HepG2 (cell line): Measurements from ENCODE around the gene WASHC4. TPM values are rescaled to one million over a fixed set of nuclear protein-coding genes. Genes with fewer than 3 reads are reported as not detected.

ENCODE experiments used
- ATAC-seq: fragments of 200-7000 bp; cut with Tn5 transposase; 3 replicates; pipeline ENCODE4 v1.9.1; 2020; ENCODE audit warnings: mild to moderate bottlenecking, moderate library complexity
- BruUV-seq: library from RNA; stranded (reverse); fragments of 400-500 nt; replicated peaks from 2 replicates; lab custom pipeline; 2021; lab: Mats Ljungman, UMichigan
- CTCF ChIA-PET: fragments of 300-600 bp; formaldehyde crosslinking; extraction: SDS; loops from one replicate; lab custom pipeline; 2021; ENCODE audit warnings: low total read pairs, inconsistent platforms, low intra/inter-chr PET ratio; lab: Yijun Ruan, JAX
- POLR2A ChIA-PET: fragments of 350-600 bp; sonication (Branson Sonifier 250); formaldehyde crosslinking; loops from one replicate; lab custom pipeline; 2020; ENCODE audit warnings: antibody characterized with exemption, inconsistent platforms; lab: Yijun Ruan, JAX
- DNase-seq: peaks from one replicate; pipeline ENCODE4 v3.0.0-alpha.2; 2015; ENCODE audit warnings: low spot score
- FAIRE-seq: peaks from 3 replicates; lab custom pipeline; 2011; peaks lifted over from hg19 to GRCh38; lab: Jason Lieb, UNC
- H2AFZ ChIP-seq: one replicate; pipeline ENCODE4 v1.6.1; 2011; ENCODE audit warnings: low read length, inconsistent platforms
- H3K27ac ChIP-seq: fragments of 300-600 bp; 3 replicates; pipeline ENCODE4 v1.8.0; 2011; ENCODE audit warnings: mixed run types, mild to moderate bottlenecking, mixed read lengths, low read length, inconsistent platforms; ENCODE audit not compliant: insufficient read depth; ENCODE audit errors: extremely low read length
- H3K27me3 ChIP-seq, 2 experiments: fragments of 200-600 bp in 1 of 2; 2 replicates in 1 of 2; 3 replicates in 1 of 2; pipeline versions ENCODE4 v1.6.0 to v1.8.0; 2011; ENCODE audit warnings: low read length in 2 of 2, mild to moderate bottlenecking in 2 of 2, moderate library complexity in 2 of 2, inconsistent platforms in 1 of 2; ENCODE audit not compliant: insufficient read depth in 2 of 2, control insufficient read depth in 1 of 2
- H3K36me3 ChIP-seq, 2 experiments: fragments of 200-600 bp in 1 of 2; replicated peaks in 1 of 2; 2 replicates in 1 of 2; 3 replicates in 1 of 2; pipeline versions ENCODE4 v1.5.1 to v1.8.0; 2011; ENCODE audit warnings: low read length in 2 of 2, inconsistent platforms in 1 of 2; ENCODE audit not compliant: insufficient read depth in 2 of 2, control insufficient read depth in 1 of 2
- H3K4me1 ChIP-seq: 2 replicates; pipeline ENCODE4 v1.5.1; 2012; ENCODE audit warnings: low read length, inconsistent platforms; ENCODE audit not compliant: insufficient read depth
- H3K4me2 ChIP-seq: 2 replicates; pipeline ENCODE4 v1.6.0; 2011; ENCODE audit warnings: low read depth, low read length, inconsistent platforms
- H3K4me3 ChIP-seq, 3 experiments: fragments of 200-600 bp in 1 of 3; sonication (generic), shearing (Covaris generic) in 1 of 3; replicated peaks in 1 of 3; 2 replicates each; pipeline ENCODE4 v1.5.1; 2011 to 2016; ENCODE audit warnings: low read length in 3 of 3, inconsistent platforms in 2 of 3, low read depth in 2 of 3, mild to moderate bottlenecking in 2 of 3, control low read depth in 1 of 3, mixed read lengths in 1 of 3; ENCODE audit not compliant: insufficient read depth in 1 of 3
- H3K79me2 ChIP-seq: one replicate; pipeline ENCODE4 v1.6.1; 2011; ENCODE audit warnings: low read length, inconsistent platforms; ENCODE audit not compliant: insufficient read depth
- H3K9ac ChIP-seq: 2 replicates; pipeline ENCODE4 v1.6.0; 2011; ENCODE audit warnings: mild to moderate bottlenecking, low read depth, low read length, inconsistent platforms; ENCODE audit not compliant: insufficient read depth
- H3K9me3 ChIP-seq: 2 replicates; pipeline ENCODE4 v1.5.1; 2012; ENCODE audit warnings: mild to moderate bottlenecking, low read length
- H4K20me1 ChIP-seq: 2 replicates; pipeline ENCODE4 v1.6.0; 2011; ENCODE audit warnings: inconsistent platforms, mild to moderate bottlenecking, low read length, moderate library complexity; ENCODE audit not compliant: insufficient read depth
- DMAP1 ChIP-seq: IDR thresholded peaks from 2 replicates; pipeline ENCODE4 v1.6.1; 2016
- HHEX ChIP-seq: IDR thresholded peaks from 2 replicates; pipeline ENCODE4 v1.6.1; 2016; ENCODE audit warnings: control low read depth
- POLR2A ChIP-seq, 2 experiments: IDR thresholded peaks; 2 replicates each; pipeline ENCODE4 v1.6.1; 2011; ENCODE audit warnings: low read depth in 2 of 2, low read length in 2 of 2, mild to moderate bottlenecking in 1 of 2, moderate library complexity in 1 of 2; ENCODE audit not compliant: insufficient read depth in 1 of 2
- SMARCE1 ChIP-seq: fragments of 450-650 bp; IDR thresholded peaks from 2 replicates; pipeline ENCODE4 v1.6.1; 2017; ENCODE audit warnings: borderline replicate concordance
- STAG1 ChIP-seq: sonication (generic); formaldehyde crosslinking; IDR thresholded peaks from 2 replicates; pipeline ENCODE4 v1.4.0; 2020; ENCODE audit warnings: missing genetic modification reagents
- TOE1 ChIP-seq: sonication (generic); formaldehyde crosslinking; IDR thresholded peaks from 2 replicates; pipeline ENCODE4 v1.4.0; 2020; ENCODE audit warnings: mild to moderate bottlenecking, missing genetic modification reagents
- YY1 ChIP-seq: IDR thresholded peaks from 2 replicates; pipeline ENCODE4 v1.6.1; 2011; ENCODE audit warnings: low read length, low read depth, moderate library complexity, mild to moderate bottlenecking; ENCODE audit not compliant: insufficient read depth, insufficient replicate concordance
- ZBTB38 ChIP-seq: sonication (generic); formaldehyde crosslinking; IDR thresholded peaks from 2 replicates; pipeline ENCODE4 v1.5.1; 2020; ENCODE audit warnings: mild to moderate bottlenecking, missing genetic modification reagents
- ZMYM3 ChIP-seq: sonication (generic); formaldehyde crosslinking; IDR thresholded peaks from 2 replicates; pipeline ENCODE4 v1.5.1; 2020; ENCODE audit warnings: mild to moderate bottlenecking, missing genetic modification reagents
- ZNF431 ChIP-seq: sonication (generic); formaldehyde crosslinking; IDR thresholded peaks from 2 replicates; pipeline ENCODE4 v1.9.0; 2022; ENCODE audit warnings: missing genetic modification reagents, low read depth, mild to moderate bottlenecking, borderline replicate concordance
- ZNF776 ChIP-seq: sonication (generic); formaldehyde crosslinking; IDR thresholded peaks from 2 replicates; pipeline ENCODE4 v1.4.0; 2020; ENCODE audit warnings: mild to moderate bottlenecking, missing genetic modification reagents
- ZNF879 ChIP-seq: sonication (generic); formaldehyde crosslinking; IDR thresholded peaks from 2 replicates; pipeline ENCODE4 v1.8.1; 2023; ENCODE audit warnings: missing genetic modification reagents
- WGBS: methylation state at CpG from one replicate; pipeline ENCODE4 v1.1.6; 2017; ENCODE audit warnings: low lambda C conversion rate; 5-methylcytosine and 5-hydroxymethylcytosine counted together
- in situ Hi-C: cut with HindIII; loops from 2 replicates; pipeline ENCODE4 v1.10.0; 2017; ENCODE audit warnings: low pct_unique_long_range_greater_than_20kb; ENCODE audit not compliant: extremely low pct_ligation_motif_present
- intact Hi-C: fragments of 100-400 bp; cut with micrococcal nuclease; formaldehyde crosslinking; loops from one replicate; pipeline ENCODE4 v1.10.0; 2022; ENCODE audit not compliant: unreplicated experiment
- polyA plus RNA-seq, 8 experiments: library from polyadenylated mRNA; depleted of rRNA in 3 of 8; stranded (reverse) in 7 of 8; unstranded in 1 of 8; fragments of >200 nt; fragmentation: Illumina TruSeq in 4 of 8; extraction: Trizol in 4 of 8; gene quantifications; 2 replicates each; pipeline versions ENCODE4 v1.2.1 to v1.2.3, GENCODE V29; 2011 to 2016; ENCODE audit warnings: low read depth in 4 of 8, missing spikeins in 1 of 8, mixed read lengths in 1 of 8; ENCODE audit not compliant: insufficient read depth in 1 of 8
- total RNA-seq, 5 experiments: library from RNA; depleted of rRNA; stranded (reverse); fragments of >200 nt; fragmentation: Illumina TruSeq; extraction: Trizol; gene quantifications; 2 replicates each; pipeline ENCODE4 v1.2.3, GENCODE V29; 2016; ENCODE audit warnings: low read depth in 1 of 5
- TF ChIP-seq, protein P1 (sequence below): sonication (generic); formaldehyde crosslinking; IDR thresholded peaks from 2 replicates; pipeline ENCODE4 v1.4.0; 2020; ENCODE audit warnings: mild to moderate bottlenecking, low read depth, missing genetic modification reagents
- TF ChIP-seq, protein P2 (sequence below): sonication (generic); formaldehyde crosslinking; IDR thresholded peaks from 2 replicates; pipeline ENCODE4 v1.8.1; 2023; ENCODE audit warnings: missing genetic modification reagents, mild to moderate bottlenecking, borderline replicate concordance
- TF ChIP-seq, protein P3 (sequence below): sonication (generic); formaldehyde crosslinking; conservative IDR thresholded peaks from 2 replicates; pipeline ENCODE4 v1.4.0; 2020; ENCODE audit warnings: missing genetic modification reagents

Gene WASHC4
- total and polyA plus RNA-seq, 2 of the 13 experiments (the other 11 are each of a cell fraction or from before 2014, with no cell fraction given): 21.0 to 36.3 TPM

DNA sequence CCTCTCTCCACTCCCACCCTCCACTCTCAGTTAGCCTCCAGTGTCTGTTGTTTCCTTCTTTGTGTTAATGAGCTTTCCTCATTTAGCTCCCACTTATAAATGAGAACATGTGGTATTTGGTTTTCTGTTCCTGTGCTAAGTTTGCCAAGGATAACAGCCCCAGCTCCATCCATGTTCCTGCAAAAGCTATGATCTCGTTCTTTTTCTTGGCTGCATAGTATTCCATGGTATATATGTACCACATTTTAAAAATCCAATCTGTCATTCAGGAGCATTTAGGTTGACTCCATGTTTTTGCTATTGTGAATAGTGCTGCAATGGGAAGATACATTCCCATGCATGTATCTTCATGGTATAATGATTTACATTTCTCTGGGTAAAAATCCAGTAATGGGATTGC is 2.8 kb upstream of the WASHC4 start:
- in situ Hi-C loops: no loop called here
- ChIA-PET POLR2A (no interaction called here), CTCF (no interaction called here)
- H3K27me3 ChIP-seq: no peaks in the 10 kb centered on the region; a peak in 1 of 5 replicates
- H3K4me2 ChIP-seq: no peak overlapping the region
- no peak overlapping the region for H2AFZ ChIP-seq
- H3K27ac ChIP-seq: no peak overlapping the region
- H3K4me3 ChIP-seq: no peak overlapping the region
- no peaks in the 10 kb centered on the region for H3K9me3 ChIP-seq
- peaks cover 36% of the 10 kb centered on the region for H3K4me1 ChIP-seq
- no peak for FAIRE-seq
- 0% methylated on average over 1 of the region's 1 CpG for WGBS
- H3K9ac ChIP-seq: no peak overlapping the region
- peaks cover 7% of the 10 kb centered on the region; the same call in 1 of the 2 replicates for H4K20me1 ChIP-seq
- no peak for DNase-seq
- H3K36me3 ChIP-seq: no peaks in the 10 kb centered on the region
- 0 out of 2 replicates have a peak, but pooled peaks have one; percentile 27 for TF ChIP-seq ZMYM3 (CRISPR knock-in tag)
- TF ChIP-seq ZBTB38: no peak
- TF ChIP-seq, all 625 proteins: peak for 1
- intact Hi-C loops: no loop called here
- no TSS peak for BruUV-seq
- ATAC-seq: no peak
- peaks cover 18% of the 10 kb centered on the region for H3K79me2 ChIP-seq

DNA sequence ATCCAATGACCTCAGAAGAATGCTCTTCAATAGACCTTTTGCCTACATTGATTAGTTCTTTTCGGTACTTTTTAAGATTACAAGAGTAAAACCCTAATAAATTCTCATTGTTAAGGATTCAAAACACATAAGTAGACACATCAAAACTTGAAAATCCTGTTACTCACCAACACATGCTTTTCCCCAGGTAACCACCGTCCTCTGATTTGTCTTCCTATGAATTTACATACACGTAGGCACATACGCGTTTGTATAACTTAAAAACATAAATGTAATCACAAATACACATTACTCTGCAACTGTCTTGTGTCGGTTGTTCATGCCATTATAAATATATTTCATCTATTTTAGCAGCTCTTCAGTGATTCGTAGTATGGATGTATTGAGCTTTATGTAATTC is 910 bp upstream of the WASHC4 start:
- FAIRE-seq (no peak), ATAC-seq (no peak), DNase-seq (no peak)
- ChIA-PET POLR2A (interaction anchor here (1.9 to 2.3 kb wide), 3 partner anchors 10 to 968 kb away, joined by 5 to 7 read pairs (median 5); partner anchors contain the start of gene NFYB), CTCF (no interaction called here)
- Histone ChIP-seq H3K79me2 (peaks cover 36% of the 10 kb centered on the region), H3K4me1 (peaks cover 40% of the 10 kb centered on the region), H3K27ac (no peak overlapping the region), H4K20me1 (peaks cover 18% of the 10 kb centered on the region; the same call in 1 of the 2 replicates), H3K9me3 (no peaks in the 10 kb centered on the region), H3K36me3 (no peaks in the 10 kb centered on the region), H3K27me3 (no peaks in the 10 kb centered on the region; a peak in 1 of 5 replicates), H2AFZ (peak overlapping the region; percentile 97), H3K9ac (peak overlapping the region; percentile 76; the same call in 1 of the 2 replicates), H3K4me2 (peak overlapping the region; percentile 83), H3K4me3 (peak overlapping the region; percentile 93 to 98 (median 97); a peak in 5 of 6 replicates)
- TF ChIP-seq DMAP1: no peak
- TF ChIP-seq, protein P1, sequence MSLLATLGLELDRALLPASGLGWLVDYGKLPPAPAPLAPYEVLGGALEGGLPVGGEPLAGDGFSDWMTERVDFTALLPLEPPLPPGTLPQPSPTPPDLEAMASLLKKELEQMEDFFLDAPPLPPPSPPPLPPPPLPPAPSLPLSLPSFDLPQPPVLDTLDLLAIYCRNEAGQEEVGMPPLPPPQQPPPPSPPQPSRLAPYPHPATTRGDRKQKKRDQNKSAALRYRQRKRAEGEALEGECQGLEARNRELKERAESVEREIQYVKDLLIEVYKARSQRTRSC (CRISPR knock-in tag): no peak
- TF ChIP-seq ZNF431 (CRISPR knock-in tag): no peak
- TF ChIP-seq, protein P2, sequence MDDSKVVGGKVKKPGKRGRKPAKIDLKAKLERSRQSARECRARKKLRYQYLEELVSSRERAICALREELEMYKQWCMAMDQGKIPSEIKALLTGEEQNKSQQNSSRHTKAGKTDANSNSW (CRISPR knock-in tag): no peak
- no peak for TF ChIP-seq POLR2A (IDR thresholded peaks at IDR 0.05; ENCODE audit: insufficient read depth in 1 of 2, low read depth in 2 of 2, low read length in 2 of 2)
- no peak for TF ChIP-seq SMARCE1
- TF ChIP-seq STAG1 (CRISPR knock-in tag): no peak
- TF ChIP-seq ZNF776 (CRISPR knock-in tag): no peak
- no peak for TF ChIP-seq ZNF879 (CRISPR knock-in tag)
- no peak for TF ChIP-seq HHEX (CRISPR knock-in tag)
- TF ChIP-seq, protein P3, sequence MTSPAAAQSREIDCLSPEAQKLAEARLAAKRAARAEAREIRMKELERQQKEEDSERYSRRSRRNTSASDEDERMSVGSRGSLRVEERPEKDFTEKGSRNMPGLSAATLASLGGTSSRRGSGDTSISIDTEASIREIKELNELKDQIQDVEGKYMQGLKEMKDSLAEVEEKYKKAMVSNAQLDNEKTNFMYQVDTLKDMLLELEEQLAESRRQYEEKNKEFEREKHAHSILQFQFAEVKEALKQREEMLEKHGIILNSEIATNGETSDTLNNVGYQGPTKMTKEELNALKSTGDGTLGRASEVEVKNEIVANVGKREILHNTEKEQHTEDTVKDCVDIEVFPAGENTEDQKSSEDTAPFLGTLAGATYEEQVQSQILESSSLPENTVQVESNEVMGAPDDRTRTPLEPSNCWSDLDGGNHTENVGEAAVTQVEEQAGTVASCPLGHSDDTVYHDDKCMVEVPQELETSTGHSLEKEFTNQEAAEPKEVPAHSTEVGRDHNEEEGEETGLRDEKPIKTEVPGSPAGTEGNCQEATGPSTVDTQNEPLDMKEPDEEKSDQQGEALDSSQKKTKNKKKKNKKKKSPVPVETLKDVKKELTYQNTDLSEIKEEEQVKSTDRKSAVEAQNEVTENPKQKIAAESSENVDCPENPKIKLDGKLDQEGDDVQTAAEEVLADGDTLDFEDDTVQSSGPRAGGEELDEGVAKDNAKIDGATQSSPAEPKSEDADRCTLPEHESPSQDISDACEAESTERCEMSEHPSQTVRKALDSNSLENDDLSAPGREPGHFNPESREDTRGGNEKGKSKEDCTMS (CRISPR knock-in tag): no peak
- no peak for TF ChIP-seq TOE1 (CRISPR knock-in tag)
- TF ChIP-seq YY1: no peak
- intact Hi-C loops: no loop called here
- 53% methylated on average over 7 of the region's 7 CpGs for WGBS
- in situ Hi-C loops: no loop called here
- no TSS peak for BruUV-seq
